ENCODE measurements around the gene CCNL1. TPM values are rescaled to one million over a fixed set of nuclear protein-coding genes. Genes with fewer than 3 reads are reported as not detected.

CCNL1 gene
- total and polyA plus RNA-seq, 2 donors (not counting 3 experiments of a cell fraction or from before 2014, with no cell fraction given) = 119 to 137 TPM

DNA sequence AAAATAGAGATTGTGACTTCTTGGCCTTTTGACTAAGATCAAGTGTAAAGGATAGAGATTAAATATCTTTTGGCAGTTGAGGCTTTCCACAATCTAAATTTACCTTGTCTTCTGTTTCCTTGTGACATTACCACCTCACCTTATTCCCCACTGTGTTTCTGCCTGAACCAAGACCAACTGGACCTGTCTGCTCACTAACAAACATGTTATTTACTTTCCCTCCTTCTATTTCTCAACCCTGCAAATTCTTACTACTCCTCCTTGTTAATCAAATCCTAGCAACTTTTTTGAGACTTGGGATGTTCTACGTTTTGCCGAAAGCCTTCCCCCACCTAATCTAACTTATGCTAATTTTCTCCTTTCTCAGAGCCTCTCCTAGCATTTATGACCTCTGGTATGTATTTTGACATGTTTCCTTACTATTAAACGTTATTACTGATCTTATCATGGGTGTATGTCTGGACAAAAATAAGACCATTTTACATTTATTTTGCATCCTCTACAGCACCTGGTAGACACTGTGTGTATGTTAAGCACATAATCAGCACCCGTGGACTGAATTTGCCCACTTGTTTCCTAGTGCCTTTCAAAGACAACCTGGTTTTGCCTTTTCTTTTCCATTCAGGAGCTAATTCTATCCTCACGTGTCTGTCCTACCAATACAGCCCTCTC, 7.6 kb upstream of the CCNL1 start:
- Histone ChIP-seq H3K27ac (ENCODE audit: insufficient read depth, low read depth, low read length) (no peak overlapping the region), H3K4me1 (ENCODE audit: control insufficient read depth, extremely low read depth, insufficient read depth, low read length) (no peaks in the 10 kb centered on the region), H3K9me1 (replicated peaks; ENCODE audit: control insufficient read depth, extremely low read depth, insufficient read depth, low read length) (no peaks in the 10 kb centered on the region), H2AFZ (ENCODE audit: low read depth, low read length) (no peak overlapping the region), H3K4me3 (replicated peaks in 1 of 3; ENCODE audit: insufficient read depth in 1 of 3, low read depth in 1 of 3, low read length in 3 of 3) (no peak overlapping the region), H3K4me2 (ENCODE audit: insufficient read depth, low read length) (no peak overlapping the region), H3K79me2 (ENCODE audit: control insufficient read depth, insufficient read depth, low read length) (no peaks in the 10 kb centered on the region), H4K20me1 (replicated peaks; ENCODE audit: control insufficient read depth, extremely low read depth, insufficient read depth, low read length) (no peaks in the 10 kb centered on the region), H3K9ac (replicated peaks; ENCODE audit: extremely low read depth, insufficient read depth, low read length) (no peak overlapping the region), H3K36me3 (ENCODE audit: control insufficient read depth in 2 of 2, extremely low read depth in 1 of 2, insufficient read depth in 2 of 2, low read length in 2 of 2) (no peaks in the 10 kb centered on the region), H3K9me3 (replicated peaks; ENCODE audit: control insufficient read depth, insufficient read depth, low read length) (no peaks in the 10 kb centered on the region), H3K27me3 (ENCODE audit: control insufficient read depth in 2 of 2, insufficient read depth in 2 of 2, low read length in 2 of 2) (no peaks in the 10 kb centered on the region)
- no peak for DNase-seq (ENCODE audit: low read depth, low spot score)
- no peak for FAIRE-seq
- POLR2A ChIA-PET = no interaction called here
- no TSS peak for BruUV-seq (replicated peaks)
- dilution Hi-C loops (cut with MboI; ENCODE audit: extremely low pct_ligation_motif_present, low sequenced_read_pairs) = no loop called here
- intact Hi-C loops (cut with micrococcal nuclease) = loop anchor here (10.0 kb wide), 1 partner anchor 1293 kb away; the partner anchor contains the start of gene GMPS
- CTCF ChIA-PET = no interaction called here
- TF ChIP-seq GATA2 (IDR thresholded peaks at IDR 0.05; ENCODE audit: insufficient read depth, insufficient read length, low read depth, low read length) (no peak), JUN (IDR thresholded peaks at IDR 0.05; ENCODE audit: borderline replicate concordance, insufficient read depth, insufficient read length, low read depth) (no peak), POLR2AphosphoS5 (IDR thresholded peaks at IDR 0.05; ENCODE audit: insufficient read depth, low read depth, low read length) (no peak), MYC (IDR thresholded peaks at IDR 0.05; ENCODE audit: low read depth, low read length) (no peak), FOS (IDR thresholded peaks at IDR 0.05; ENCODE audit: borderline replicate concordance, insufficient read depth, low read length) (no peak), POLR2A (IDR thresholded peaks at IDR 0.05; ENCODE audit: low read depth, low read length) (no peak), EZH2 (IDR thresholded peaks at IDR 0.05; ENCODE audit: borderline replicate concordance, low read depth, low read length, severe bottlenecking) (no peak), CTCF (IDR thresholded peaks at IDR 0.05; ENCODE audit: extremely low read depth in 1 of 2, insufficient read depth in 1 of 2, low read depth in 1 of 2, low read length in 2 of 2) (no peak)
- TF ChIP-seq, protein P1, sequence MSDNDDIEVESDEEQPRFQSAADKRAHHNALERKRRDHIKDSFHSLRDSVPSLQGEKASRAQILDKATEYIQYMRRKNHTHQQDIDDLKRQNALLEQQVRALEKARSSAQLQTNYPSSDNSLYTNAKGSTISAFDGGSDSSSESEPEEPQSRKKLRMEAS (IDR thresholded peaks at IDR 0.05; ENCODE audit: insufficient read depth, insufficient read length) = no peak

Data from endothelial cell of umbilical vein (primary cell).